BE2C (cell line): ENCODE results near the gene PDE9A.
A peak's percentile ranks its signal among the peaks of the same experiment; 100 is the strongest.

Experiments used
- DNase-seq: peaks from one replicate; pipeline ENCODE4 v3.0.0-alpha.2; 2020
- H3K27me3 ChIP-seq: fragments of 250-450 bp; sonication (Bioruptor Pico); 2 replicates; pipeline ENCODE4 v1.5.1; 2020; ENCODE audit warnings: mild to moderate bottlenecking
- H3K36me3 ChIP-seq: fragments of 250-450 bp; sonication (Bioruptor Pico); 2 replicates; pipeline ENCODE4 v1.5.1; 2020; ENCODE audit warnings: mild to moderate bottlenecking
- H3K4me1 ChIP-seq: fragments of 250-450 bp; sonication (Bioruptor Pico); 2 replicates; pipeline ENCODE4 v1.5.1; 2020
- H3K4me3 ChIP-seq: 2 replicates; pipeline ENCODE4 v1.5.1; 2011; ENCODE audit warnings: low read depth, low read length
- H3K9me3 ChIP-seq: fragments of 250-450 bp; sonication (Bioruptor Pico); 2 replicates; pipeline ENCODE4 v1.5.1; 2020
- TF ChIP-seq, protein P1 (sequence below): IDR thresholded peaks from 2 replicates; pipeline ENCODE4 v1.5.1; 2012; ENCODE audit warnings: mild to moderate bottlenecking, low read depth, low read length

Gene PDE9A

GRCh38 chr21:42681296-42682206 lies 28.1 kb downstream of the PDE9A start:
- peaks cover 14% of the 10 kb centered on the region for H3K4me1 ChIP-seq
- DNase-seq = no peak
- no peaks in the 10 kb centered on the region for H3K36me3 ChIP-seq
- no peaks in the 10 kb centered on the region for H3K27me3 ChIP-seq
- TF ChIP-seq, protein P1, sequence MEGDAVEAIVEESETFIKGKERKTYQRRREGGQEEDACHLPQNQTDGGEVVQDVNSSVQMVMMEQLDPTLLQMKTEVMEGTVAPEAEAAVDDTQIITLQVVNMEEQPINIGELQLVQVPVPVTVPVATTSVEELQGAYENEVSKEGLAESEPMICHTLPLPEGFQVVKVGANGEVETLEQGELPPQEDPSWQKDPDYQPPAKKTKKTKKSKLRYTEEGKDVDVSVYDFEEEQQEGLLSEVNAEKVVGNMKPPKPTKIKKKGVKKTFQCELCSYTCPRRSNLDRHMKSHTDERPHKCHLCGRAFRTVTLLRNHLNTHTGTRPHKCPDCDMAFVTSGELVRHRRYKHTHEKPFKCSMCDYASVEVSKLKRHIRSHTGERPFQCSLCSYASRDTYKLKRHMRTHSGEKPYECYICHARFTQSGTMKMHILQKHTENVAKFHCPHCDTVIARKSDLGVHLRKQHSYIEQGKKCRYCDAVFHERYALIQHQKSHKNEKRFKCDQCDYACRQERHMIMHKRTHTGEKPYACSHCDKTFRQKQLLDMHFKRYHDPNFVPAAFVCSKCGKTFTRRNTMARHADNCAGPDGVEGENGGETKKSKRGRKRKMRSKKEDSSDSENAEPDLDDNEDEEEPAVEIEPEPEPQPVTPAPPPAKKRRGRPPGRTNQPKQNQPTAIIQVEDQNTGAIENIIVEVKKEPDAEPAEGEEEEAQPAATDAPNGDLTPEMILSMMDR = no peak
- H3K4me3 ChIP-seq = no peak overlapping the region
- no peaks in the 10 kb centered on the region for H3K9me3 ChIP-seq

GRCh38 chr21:42682661-42683210 lies 29.3 kb downstream of the PDE9A start:
- TF ChIP-seq, protein P1 = no peak
- Histone ChIP-seq H3K27me3 (no peaks in the 10 kb centered on the region), H3K4me3 (no peak overlapping the region), H3K4me1 (peaks cover 8% of the 10 kb centered on the region), H3K36me3 (no peaks in the 10 kb centered on the region), H3K9me3 (no peaks in the 10 kb centered on the region)
- DNase-seq = no peak

DNA sequence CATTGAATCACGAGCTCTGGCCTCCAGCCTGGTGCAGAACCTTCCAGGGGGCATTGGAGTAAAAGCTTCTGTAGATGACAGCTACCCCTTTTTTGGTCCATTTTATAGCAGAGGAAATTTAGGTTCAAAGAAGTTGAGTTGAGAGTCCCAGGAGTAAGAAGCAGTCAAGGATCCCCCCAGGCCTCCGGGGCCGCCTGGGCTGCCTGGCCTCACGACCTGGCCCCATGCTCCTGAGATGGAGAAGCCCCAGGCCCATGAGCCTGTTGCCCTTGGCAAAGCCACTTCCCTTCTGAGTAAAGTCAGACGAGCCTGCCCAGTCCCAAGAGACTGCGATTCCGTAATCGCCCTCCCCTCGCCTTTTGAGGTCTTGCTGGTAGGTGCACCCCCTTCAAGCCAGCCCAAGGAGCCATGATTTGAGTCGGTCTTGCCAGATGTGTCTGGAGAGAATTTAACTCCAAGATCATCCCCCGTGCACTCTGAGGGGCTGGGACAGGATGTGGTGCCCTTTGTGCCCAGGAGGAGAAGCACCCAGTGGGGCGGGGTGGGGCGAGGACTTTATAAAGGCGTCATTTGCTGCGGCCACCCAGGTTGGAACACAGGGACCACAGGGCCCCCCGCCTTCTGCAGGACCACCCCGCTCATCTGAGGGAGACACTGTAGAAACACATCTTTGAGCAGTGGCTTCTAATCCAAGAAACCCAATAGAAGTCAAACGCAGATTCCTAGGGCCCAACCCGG lies 30.1 kb downstream of the PDE9A start:
- Histone ChIP-seq H3K4me1 (peaks cover 2% of the 10 kb centered on the region), H3K4me3 (no peak overlapping the region), H3K9me3 (no peaks in the 10 kb centered on the region), H3K36me3 (no peaks in the 10 kb centered on the region), H3K27me3 (no peaks in the 10 kb centered on the region)
- DNase-seq = no peak
- TF ChIP-seq, protein P1 = no peak

- Histone ChIP-seq H3K9me3 (no peaks in the 10 kb centered on the region), H3K4me3 (no peak overlapping the region), H3K4me1 (no peaks in the 10 kb centered on the region), H3K27me3 (no peaks in the 10 kb centered on the region), H3K36me3 (no peaks in the 10 kb centered on the region)
- TF ChIP-seq, protein P1 = no peak
- peak; percentile 40 for DNase-seq
Measured at GRCh38 chr21:42684109-42684916, 30.9 kb downstream of the PDE9A start.

DNA sequence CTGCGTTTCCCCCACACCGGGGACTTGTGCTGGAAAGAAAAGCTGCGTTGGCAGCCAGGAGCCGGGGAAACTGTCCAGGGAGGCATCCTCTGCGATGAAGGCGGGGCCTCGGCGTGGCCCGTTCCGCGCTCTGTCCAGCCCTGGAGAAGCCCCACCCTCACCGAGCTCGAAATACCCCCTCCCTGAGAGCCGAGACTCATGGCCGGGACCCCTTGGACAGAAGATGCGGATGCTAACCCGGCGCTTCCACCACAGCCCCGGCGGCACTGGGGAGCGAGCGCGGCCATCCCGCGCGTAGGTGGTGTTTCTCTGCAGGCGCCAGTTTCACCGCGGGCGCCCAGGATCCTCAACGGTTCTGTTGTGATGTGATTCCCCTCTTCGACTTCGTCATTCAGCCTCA lies 31.6 kb downstream of the PDE9A start:
- TF ChIP-seq, protein P1 = no peak
- Histone ChIP-seq H3K27me3 (no peaks in the 10 kb centered on the region), H3K36me3 (no peaks in the 10 kb centered on the region), H3K4me1 (no peaks in the 10 kb centered on the region), H3K4me3 (no peak overlapping the region), H3K9me3 (no peaks in the 10 kb centered on the region)
- no peak for DNase-seq
